Globus pallidus (tissue), 1 donor: Measurements from ENCODE around the gene KLHL29.

ENCODE experiments used
- DNase-seq: peaks from one replicate; pipeline ENCODE4 v3.0.0-alpha.2; 2015; ENCODE audit warnings: low spot score

Gene KLHL29

DNA sequence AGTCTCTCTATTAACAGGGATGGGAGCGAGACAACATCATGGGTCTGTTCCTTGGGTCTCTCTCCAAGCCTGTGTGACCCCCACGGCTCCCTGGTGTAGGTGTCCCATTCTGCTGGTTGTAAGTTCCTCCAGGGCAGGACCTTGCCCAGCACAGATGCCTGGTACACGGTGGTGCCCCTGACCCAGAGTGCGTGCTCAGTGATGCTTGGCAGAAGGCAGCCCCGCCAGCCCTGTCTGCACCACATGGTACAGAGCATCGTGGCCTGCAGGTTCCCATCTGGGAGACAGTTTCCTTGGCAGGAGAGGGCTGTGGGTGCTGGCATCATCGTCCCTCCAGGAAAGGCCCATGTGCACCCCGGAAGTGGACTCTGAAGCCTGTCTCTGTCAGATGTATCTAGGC, 249.0 kb downstream of the KLHL29 start:
- no peak for DNase-seq

DNA sequence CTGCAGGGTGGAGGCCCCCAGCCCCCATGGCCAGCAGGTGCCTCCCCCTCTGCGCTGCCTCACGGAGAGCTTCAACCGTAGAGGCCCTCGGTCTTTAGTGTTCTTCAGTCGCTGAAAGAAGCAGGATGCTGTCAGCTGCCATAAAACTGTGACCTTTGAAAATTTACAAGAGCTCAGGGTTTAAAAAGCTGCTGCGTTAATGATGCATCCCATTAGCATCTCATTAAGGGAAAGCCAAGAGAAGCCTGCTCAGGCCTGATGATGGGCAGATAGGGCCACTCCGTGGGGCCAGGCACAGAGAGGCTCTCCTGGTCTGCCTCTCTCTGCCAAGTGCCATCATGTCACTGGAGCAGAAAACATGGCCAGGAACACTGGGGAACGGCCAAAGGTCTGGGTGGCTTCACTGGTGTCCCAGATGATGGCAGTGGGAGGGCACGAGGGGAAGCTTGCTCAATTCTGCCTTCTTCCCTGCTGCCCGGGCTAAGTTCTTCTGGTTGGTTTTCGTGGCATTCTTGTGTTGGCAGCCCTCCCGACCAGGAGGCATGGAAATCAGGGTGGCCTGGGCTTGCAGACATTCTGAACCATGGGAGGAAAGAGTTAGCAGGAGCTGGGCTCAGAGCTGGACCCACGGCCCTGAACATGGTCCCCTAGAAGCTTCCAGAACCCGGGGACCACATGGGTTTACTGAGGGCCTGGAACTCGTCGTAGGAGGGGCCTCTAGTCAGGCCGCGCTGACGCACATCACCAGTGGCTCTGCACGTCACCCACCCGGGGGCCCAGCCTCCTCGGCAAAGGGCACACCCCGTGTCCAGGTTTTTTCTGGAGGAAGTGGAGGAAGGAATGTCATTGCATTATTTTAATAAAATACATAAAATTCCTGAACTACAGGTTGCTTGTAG, 250.7 kb downstream of the KLHL29 start:
- DNase-seq = no peak

DNA sequence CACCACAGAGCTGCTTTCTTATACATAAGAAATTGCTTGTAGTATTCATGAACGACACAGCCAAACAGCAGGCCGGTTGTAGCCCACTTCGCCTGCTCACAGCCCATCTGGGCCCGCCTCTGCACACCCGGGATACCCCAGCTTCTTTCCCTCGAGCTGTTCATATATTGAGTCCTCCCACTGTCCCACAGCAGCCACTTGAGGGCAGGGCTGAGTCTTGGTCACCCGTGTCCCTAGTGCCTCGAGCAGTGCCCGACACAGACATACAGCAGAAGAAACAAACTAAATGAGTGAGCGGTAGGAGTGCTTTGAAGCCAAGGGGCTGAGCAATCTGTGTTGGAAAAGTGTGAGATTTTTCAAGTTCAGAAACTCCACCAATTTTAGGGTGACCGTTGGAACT, 251.4 kb downstream of the KLHL29 start:
- DNase-seq = no peak

DNA sequence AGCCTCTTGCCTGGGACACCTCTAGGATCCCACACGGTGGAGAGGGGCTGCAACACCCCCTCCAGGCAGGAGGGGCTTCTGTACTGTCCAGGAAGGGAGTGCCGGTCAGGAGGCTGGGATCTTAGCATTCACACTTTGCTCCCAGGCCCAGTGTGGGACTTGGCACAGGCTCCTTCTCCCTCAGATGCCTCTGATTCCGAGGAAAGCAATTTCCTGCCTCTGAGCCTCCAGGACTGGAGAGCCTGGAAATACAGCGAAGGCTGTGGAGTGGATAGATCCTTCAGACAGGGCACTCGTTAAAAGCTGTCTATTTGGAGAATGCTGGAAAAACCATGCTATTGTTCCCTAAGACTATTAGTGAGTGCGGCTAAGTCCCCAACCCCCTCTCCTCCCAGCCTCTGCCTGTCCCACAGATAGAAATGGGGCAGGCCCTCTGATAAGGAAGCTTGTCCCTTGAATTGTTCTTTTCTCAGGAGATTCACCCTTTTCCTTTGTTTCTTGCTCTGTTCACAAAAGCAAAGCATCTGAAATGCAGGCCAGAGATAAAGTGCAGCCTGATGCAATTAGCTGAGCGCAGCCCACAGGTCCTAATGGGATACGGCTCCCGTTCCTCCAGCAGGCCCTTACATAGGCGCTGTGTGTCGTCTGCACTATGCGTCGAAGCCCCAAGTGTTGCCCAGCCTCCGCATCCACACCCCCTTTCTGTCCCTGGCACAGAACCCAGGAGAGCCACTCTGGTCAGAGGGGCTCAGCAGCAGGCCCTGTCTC, 252.2 kb downstream of the KLHL29 start:
- no peak for DNase-seq

DNA sequence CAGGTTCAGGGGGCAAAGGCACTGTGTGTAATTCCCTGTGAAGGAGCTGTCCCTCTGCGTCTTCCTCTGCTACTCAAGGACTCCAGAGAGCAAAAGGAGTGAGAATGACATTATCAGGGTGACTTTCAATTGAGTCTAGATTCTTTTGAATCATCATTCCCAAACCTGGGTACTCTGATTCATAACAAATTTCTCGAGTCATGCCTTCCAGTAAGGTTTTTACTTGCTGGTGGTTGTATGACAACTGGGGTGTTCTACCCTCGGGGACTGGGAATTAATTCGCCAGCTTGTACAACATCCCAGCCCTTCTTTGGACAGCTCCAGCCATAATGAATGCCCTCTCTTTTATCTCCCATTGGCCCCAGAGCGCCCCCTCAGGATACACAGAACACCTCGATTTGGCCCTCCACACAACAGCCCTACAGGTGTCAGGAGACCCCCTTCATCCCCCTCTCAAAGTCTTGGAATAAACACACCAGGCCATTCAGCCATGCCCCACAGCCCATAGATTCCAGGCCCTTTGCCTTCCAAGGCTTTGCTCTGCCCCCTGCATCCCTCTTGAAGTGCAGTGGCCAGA, 254.5 kb downstream of the KLHL29 start:
- no peak for DNase-seq

DNA sequence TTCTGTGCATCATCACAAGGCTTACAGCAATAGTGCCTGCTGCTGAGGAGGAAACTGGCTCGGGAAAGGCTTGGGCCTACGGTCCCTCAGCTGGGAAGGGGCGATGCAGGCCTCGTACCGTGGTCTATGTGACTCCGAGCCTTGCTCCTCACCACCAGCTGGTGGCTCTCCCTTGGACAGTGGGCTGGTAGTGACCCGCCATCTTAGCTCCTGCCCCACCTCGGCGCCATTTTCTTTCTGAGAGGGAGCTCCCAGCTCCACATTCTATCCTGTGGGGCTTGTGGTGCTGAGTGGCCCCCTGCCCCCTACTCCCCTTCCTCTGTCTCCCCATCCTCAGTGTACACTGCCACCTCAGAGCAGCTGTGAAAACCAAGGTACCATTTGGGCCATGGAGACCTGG, 255.7 kb downstream of the KLHL29 start:
- no peak for DNase-seq

DNA sequence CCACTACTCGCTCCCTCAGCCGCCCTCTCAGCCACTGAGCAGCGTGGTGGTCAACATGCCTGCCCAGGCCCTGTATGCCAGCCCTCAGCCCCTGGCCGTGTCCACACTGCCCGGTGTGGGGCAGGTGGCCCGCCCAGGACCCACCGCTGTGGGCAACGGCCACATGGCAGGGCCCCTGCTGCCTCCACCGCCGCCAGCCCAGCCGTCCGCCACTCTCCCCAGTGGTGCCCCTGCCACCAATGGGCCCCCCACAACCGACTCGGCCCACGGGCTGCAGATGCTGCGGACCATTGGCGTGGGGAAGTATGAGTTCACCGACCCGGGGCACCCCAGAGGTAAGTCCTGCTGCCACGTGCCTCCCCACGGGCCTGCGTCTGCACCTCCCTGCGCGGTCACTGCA, 257.5 kb downstream of the KLHL29 start:
- no peak for DNase-seq

DNA sequence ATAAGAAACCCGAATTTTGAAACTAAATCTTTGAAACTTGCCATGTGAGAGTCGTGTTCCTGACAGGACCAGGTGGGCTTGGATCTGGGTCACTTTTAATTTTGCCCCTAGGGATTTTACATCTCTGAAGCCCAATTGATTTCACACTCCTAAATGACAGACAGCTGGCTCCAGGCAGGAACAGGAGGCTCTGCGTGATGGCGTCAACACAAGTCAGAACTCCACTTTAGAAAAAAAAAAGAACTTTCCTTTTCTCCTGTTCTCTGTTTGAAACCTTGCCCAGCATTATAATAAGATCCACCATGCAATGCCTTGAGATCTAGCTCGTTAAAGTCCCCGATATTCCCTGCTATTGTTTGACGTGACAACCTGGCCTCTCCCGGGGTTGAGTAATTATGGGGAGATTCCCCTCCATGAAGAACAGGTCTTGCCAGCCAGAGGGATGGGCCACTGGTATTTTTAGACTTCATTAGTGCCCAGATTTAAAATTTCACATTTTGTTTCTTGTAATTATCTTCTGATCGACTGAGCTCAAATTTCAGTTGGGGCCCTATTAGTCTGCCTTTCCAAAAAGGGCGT, 260.3 kb downstream of the KLHL29 start:
- DNase-seq = no peak

DNA sequence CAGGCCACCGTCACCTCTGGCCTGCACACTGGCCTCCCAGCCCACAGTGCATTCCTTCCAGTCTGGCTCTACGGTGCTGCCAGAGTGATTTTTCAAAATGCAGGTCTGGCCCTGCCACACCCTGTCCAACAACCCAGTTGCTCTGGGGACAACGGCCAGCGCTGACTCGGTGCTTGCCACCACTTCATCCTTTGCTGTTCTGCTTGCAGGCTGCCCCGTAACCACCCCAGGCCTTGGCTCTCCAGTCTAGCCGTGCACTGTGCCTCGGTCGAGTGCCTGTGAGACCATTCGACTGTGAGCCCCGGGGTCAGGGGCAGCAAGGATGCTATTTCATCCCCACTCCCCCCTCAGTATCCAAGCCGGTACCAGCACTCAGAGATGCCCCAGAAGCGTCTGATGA, 262.6 kb downstream of the KLHL29 start:
- DNase-seq = no peak

DNA sequence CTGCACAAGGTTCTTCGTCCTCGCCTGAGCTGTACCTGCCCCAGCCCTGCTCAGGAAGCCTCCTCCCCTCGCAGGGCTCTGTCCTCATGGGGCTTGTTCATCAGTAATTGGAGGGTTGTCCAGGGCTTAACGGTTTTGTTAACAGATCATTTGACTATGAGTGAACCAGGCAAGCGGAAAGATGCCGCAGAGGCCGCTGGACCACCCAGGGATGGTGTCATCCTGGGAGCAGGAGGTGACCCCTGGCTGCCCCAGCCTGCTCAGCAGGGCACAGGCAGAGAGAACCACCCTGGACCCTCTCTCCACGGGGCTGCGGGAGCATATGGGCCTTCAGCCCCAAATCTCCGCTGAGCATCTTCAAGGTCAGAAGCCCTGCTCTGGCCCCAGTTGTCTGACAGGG, 264.3 kb downstream of the KLHL29 start:
- DNase-seq = no peak

DNA sequence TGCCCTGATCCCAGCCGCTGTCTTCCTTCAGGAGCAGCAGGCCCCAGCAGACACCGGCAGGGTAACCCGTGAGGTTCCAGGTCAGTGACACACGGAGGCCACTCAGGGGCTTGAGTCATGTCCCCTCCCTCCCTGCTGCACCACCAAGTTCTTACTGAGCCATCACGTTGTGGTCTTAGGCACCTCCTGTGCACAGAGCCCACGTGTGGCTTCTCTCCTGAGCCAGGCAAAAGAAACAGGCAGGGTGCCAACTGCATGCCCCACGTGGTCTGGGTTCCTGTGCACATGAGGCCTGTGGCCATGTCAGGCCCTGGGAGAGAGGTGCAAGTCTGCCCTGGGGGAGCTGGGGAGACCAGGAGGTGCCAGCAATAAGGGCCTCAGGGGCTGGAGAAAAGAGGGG, 264.8 kb downstream of the KLHL29 start:
- no peak for DNase-seq

DNA sequence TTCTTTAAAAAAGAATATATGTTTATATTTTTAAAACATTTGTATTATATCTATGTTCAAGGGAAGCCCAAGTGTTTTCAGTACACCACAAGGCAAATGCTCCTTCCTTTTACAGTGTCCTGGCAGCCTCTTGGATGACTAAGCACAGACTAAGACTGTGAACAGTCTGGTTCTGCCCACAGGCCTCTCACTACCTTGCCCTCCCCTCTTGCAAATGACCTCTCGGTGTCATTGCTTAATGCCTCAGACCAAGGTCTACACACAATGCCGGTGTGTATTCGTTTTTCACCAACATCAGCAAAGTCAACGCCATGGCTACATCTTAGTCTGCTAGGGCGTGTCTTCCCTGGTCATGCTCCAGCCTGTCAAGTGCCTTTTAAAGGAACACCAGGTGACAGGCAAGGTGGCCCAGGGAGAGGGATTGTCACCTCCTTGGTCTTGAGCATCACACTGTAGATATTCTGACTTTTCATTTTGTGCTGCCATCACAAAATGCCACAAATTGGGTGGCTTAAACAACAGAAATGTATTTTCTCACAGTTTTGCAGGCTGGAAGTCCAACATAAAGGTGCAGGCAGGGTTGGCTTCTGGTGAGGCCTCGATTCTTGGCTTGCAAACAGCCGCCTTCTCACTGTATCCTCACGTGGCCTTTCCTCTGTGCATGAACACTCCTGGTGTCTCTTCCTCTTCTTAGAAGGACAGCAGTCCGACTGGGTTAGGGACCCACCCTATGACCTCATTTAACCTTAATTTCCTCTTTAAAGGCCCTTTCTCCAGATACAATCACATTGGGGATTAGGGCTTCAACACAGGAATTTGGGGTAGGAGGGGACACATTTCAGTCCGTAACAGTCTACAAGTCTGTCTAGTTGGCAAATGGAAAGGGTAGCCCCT, 266.5 kb downstream of the KLHL29 start:
- DNase-seq = no peak

DNA sequence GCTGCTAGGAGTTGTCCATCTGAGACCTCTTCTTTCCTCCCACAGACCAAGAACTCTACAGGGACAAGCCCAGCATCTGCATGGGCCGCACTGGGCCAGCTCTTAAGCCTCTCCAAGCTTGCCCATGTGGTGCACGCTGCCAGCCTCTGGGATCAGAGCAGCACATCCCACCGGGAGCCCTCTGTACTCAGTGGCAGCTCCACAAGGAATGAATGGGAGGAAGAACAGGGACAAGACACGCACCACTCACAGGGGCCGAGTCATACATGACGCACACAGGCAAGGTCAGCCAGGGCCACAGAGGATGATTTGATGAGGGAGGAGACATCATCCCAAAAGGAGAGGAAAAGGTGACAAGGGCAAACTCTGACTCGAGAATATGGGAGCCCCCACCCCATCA, 268.3 kb downstream of the KLHL29 start:
- DNase-seq = no peak

DNA sequence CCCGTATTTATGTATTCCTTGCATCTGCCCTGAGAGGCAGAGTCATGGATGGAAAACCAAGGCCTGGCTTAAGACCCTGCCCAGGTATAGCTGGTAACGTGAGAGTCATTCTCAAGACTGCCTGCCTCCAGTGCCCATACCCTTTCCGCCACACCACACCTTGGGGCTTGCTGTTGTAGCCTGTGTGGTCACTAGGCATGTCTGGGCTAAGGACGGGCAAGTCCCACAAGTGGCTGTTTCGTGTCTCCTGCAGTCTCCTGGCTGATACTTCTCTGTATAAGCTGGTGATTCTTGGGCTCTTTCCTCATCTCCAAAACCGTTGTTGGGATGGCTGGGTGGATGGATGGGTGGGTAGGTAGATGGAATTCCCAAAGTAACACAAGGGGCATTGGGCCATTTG, 269.8 kb downstream of the KLHL29 start:
- no peak for DNase-seq

DNA sequence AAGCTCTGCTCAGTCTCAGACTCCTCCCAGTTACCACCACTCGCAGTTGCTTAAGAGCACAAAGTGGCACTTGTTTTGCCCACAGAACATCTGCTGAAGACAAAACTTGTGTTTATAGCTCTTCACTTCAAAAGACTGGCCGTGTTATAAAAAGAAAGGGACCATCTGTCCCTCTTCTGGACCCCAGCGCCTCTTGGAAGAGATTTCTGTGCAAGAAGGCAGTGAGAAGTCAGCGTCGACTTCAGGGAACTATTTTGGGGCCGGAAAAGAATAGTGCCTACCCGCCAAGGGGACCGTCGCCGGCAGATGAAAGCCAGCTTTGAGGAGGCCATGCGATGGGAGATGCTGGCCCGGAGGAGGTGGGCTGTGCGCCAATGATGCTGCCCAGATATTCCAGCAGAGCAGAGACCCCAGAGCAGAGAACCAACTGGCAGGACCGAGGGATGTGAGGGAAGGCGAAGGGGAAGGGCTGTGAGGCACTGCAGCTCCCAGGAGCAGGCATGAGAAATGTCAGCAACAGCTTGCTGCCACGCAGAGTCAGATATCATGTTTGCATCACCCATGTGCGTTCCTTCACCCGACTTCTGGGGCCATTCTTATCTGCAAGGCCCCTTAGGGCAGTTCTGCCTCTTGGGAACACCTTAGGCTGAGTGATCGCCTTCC, 271.1 kb downstream of the KLHL29 start:
- DNase-seq = no peak

DNA sequence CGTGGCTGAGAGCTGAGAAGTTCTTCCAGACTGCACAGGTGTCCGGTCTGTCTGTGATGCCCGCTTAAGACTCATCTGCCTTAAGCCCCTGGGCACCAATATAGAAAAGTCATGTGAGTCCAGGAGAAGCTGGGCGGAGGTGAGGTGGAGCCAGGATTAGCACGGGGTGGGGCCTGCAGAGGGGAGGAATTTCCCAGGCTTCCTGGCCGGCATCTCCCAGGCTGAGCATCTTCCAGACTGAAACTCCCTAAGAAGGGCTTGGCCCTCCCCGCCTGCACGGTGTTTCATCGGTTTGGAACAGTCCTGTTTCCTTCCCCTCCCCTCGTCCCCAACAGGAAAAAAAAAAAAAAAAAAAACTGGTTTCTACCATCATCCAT, 271.6 kb downstream of the KLHL29 start:
- no peak for DNase-seq

DNA sequence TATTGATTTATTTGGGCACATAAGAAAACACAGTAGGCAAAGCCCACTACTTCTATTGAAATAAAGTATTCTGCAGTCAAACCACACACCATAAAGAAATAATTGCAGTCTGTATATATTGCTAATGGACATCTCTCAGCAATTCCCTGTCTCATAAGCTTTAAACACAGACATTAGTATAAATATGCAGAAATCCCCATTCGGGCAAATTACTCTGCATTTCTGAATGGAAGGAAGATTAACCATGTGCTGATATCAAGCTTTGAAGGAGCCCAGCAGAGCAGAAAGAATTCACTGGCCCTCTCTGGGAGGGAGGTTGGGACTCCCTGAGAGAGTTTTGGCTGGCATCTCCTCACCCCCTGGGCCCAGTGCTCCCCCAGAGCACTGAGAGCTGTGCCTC, 272.4 kb downstream of the KLHL29 start:
- no peak for DNase-seq

DNA sequence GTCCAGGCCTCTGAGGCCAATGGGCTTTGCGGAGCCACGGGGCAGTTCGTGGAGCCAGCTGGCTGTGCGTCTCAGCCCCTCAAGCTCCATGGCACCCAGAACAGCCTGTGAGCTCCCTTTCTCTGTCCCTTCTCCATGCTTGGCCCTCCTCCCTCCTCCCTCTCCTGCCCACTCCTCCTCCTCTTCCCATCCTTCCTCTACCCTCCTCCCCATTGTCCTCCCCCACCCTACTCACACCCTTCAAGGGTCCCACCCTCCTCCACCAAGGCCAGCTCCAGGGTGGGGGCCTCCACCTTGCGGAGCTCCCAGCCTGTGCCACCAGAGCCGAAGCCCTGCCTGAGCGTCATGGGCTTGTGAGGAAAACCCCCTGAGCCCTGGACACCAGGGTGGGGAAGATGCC, 273.0 kb downstream of the KLHL29 start:
- DNase-seq = no peak

DNA sequence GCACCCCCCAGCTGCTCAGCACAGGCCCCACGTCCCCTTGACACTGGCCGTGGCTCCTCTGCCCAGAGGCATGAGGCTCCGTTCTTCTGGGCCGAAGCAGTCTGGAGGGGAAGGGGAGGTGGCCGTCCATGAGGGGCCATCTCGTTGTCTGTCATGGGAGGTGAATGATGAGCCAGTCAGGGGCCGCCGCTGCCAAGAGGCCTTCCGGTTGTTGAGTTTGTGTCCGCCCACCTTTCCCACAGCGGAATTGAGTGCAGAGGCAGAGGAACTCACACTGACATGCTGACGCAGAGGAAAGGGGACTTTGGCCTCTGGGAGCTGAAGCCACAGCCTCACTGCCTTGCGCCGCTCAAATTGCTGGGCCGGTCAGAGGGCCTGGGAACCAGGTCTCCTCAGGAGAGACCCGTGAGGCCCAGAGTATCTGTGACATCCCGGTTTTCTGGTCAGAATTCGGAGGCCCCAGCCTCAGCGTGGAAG, 273.5 kb downstream of the KLHL29 start:
- no peak for DNase-seq

DNA sequence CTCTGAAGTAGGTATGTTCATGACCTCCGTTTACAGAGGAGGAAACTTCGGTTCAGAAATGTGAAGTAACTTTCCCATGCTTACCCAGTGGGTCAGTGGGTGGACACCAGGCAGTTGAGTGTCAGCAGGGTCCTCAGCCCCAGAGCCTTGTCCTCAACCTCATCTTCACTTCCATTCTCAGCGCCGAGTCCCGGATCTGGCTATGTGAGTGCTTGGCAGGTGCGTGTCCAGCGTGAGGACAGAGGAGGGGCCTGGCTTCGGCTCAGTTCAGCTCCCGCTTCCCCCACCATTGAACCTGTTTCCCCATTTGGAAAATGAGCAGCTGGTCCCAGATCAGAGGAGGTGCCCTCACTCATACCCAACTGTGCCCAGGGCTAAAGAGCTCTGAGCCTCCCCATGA, 274.3 kb downstream of the KLHL29 start:
- DNase-seq = no peak

DNA sequence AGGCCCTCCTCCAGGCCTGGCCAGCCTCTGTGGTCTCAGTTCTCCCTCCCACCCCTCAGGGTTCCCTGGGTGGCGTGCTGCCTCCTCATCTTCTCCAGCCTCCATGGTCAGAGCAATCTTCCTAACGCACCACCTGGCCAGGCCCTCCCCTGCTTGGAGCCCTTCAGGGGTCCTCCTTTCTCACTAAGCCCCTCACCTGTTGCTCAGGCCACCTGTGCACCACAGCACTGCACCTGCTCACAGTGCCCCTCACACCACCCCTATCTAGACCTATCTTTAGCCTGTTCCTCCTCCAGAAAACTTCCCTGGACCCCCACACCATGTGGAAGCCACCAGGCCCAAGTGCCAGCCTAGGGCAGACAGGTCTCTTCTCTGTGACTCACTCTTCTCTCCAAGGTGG, 274.8 kb downstream of the KLHL29 start:
- DNase-seq = no peak
